NCI-H526 treated with DMSO at 0.1 percent for 48 hours (cell line): ENCODE data around the gene OBSL1.

ENCODE experiments used
- DNase-seq: peaks from one replicate; lab custom pipeline; 2025; lab: John Stamatoyannopoulos, UW

Gene OBSL1

GRCh38 chr2:219531639-219532377 lies 39.5 kb downstream of the OBSL1 start:
- no peak for DNase-seq

GRCh38 chr2:219530048-219530963 lies 41.0 kb downstream of the OBSL1 start:
- DNase-seq: peak; percentile 65

GRCh38 chr2:219527472-219527871 lies 43.9 kb downstream of the OBSL1 start:
- no peak for DNase-seq

GRCh38 chr2:219527076-219527394 lies 44.3 kb downstream of the OBSL1 start:
- no peak for DNase-seq

- DNase-seq: no peak
Observed at GRCh38 chr2:219526320-219527075, 44.8 kb downstream of the OBSL1 start.

GRCh38 chr2:219525533-219526232 lies 45.7 kb downstream of the OBSL1 start:
- DNase-seq: no peak

GRCh38 chr2:219524817-219525216 lies 46.5 kb downstream of the OBSL1 start:
- DNase-seq: no peak

GRCh38 chr2:219523031-219523671 lies 48.2 kb downstream of the OBSL1 start:
- DNase-seq: peak; percentile 38

- DNase-seq: peak; percentile 62
Observed at GRCh38 chr2:219522111-219523030, 49.0 kb downstream of the OBSL1 start.

GRCh38 chr2:219521066-219521880 lies 50.1 kb downstream of the OBSL1 start:
- DNase-seq: no peak

GRCh38 chr2:219520079-219520478 lies 51.3 kb downstream of the OBSL1 start:
- no peak for DNase-seq

GRCh38 chr2:219519526-219519916 lies 51.8 kb downstream of the OBSL1 start:
- no peak for DNase-seq

GRCh38 chr2:219517954-219518778 lies 53.2 kb downstream of the OBSL1 start:
- DNase-seq: no peak

GRCh38 chr2:219516888-219517287 lies 54.5 kb downstream of the OBSL1 start:
- DNase-seq: no peak

GRCh38 chr2:219515874-219516629 lies 55.3 kb downstream of the OBSL1 start:
- no peak for DNase-seq

GRCh38 chr2:219514836-219515235 lies 56.5 kb downstream of the OBSL1 start:
- no peak for DNase-seq

- DNase-seq: no peak
Observed at GRCh38 chr2:219514196-219514761, 57.1 kb downstream of the OBSL1 start, which contains the start of gene ASIC4. Gene ASIC4 (plus strand): TSS chr2:219514482. CDS start chr2:219514725, 243 bp downstream.
